Cerebellar nuclear complex (tissue), 1 donor: ENCODE results near the gene GPX3.

Experiments used
- DNase-seq, 2 experiments: peaks; one replicate each; lab custom pipeline; 2025; lab: John Stamatoyannopoulos, UW

GPX3 gene, protein sequence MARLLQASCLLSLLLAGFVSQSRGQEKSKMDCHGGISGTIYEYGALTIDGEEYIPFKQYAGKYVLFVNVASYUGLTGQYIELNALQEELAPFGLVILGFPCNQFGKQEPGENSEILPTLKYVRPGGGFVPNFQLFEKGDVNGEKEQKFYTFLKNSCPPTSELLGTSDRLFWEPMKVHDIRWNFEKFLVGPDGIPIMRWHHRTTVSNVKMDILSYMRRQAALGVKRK

DNA sequence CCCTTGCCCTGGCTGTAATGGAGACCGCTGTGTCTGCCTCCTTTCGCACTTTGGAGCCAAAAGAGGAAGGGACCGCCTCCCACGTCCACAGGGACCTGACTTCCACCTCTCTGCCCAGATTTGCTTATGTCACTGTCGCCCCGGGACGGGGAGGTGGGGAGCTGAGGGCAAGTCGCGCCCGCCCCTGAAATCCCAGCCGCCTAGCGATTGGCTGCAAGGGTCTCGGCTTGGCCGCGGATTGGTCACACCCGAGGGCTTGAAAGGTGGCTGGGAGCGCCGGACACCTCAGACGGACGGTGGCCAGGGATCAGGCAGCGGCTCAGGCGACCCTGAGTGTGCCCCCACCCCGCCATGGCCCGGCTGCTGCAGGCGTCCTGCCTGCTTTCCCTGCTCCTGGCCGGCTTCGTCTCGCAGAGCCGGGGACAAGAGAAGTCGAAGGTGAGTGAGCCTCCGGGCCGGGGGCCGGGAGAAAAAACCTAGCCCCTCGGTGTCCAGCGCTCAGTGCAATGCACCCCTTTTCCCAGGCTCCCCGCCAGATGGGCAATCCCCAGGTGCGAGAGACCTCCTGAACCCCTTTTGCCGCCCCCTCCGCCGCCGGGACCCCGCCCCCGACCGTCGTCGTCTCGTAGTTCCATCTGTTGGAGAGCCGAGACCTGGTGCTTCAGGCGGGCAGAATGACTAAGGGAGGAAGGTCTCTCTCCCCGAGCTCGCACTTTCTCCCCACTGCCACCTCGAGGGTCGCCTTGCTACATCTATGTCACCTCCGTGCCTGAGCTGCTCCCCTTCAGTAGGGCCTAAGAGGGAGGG lies at the start of gene GPX3:
Gene GPX3, plus strand, starts transcription at position 288 of the 807 bp plus-strand sequence. Its CDS starts 64 bp downstream, at position 352.
- DNase-seq = peak; percentile 78 to 91

- DNase-seq = no peak
Measured at GRCh38 chr5:150978590-150978989, 41.8 kb upstream of the GPX3 start.

DNA sequence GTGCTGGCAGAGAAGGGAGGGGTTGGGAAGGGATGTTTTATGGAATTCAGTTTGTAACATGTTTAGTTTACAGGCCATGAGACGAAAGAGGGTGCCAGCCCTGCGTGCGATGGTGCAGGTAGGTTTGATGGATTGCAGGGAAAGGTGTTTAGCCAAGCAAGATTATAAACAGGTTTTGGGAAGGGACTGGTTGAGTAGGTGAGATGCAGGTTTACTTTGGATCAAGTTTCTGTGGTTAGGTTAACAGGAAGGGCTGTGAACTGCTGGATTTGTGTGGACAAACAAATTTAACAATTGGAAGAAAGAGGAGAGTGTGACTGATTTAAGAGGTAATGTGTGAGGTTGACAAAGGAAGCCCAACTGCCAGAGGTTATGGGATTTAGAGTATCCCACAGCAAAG lies 32.6 kb upstream of the GPX3 start:
- no peak for DNase-seq

DNA sequence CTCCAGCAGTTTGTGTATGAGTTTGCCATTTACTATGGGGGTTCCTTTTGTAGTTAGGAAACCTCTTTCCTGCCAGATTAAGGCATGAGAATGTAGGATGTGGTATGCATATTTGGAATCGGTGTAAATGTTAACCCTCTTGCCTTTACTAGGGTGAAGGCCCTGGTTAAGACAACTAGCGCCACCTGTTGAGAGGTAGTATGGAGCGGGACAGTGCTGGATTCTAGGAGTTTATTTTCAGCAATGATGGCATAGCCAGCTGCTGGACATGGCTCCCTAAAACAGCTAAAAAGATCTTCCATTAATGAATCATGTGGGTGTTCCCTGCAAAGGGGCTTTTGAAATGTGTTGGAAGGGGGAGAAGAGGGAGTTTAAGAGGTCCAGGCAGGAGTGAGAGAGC lies 30.7 kb upstream of the GPX3 start:
- no peak for DNase-seq

GRCh38 chr5:150992705-150993104 lies 27.7 kb upstream of the GPX3 start:
- DNase-seq = no peak

DNA sequence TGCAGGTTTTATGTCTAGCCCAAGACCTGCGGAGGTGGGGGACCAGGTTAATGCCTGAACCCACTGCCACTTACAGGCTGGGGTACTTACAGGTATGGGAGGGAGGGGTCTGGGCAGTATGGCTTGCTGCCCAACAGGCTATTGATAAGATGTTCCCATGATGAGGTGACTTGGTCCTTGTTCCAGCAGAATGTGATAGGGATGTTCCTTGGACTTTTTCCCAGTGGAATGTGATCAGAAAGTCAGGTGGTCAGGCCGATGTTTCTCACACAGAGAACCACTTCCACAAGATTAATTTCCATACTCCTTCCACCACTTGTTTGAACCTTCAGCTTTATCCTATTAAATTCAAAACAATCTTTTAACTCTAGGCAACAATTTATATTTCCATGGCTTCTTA lies 27.0 kb upstream of the GPX3 start:
- no peak for DNase-seq

DNA sequence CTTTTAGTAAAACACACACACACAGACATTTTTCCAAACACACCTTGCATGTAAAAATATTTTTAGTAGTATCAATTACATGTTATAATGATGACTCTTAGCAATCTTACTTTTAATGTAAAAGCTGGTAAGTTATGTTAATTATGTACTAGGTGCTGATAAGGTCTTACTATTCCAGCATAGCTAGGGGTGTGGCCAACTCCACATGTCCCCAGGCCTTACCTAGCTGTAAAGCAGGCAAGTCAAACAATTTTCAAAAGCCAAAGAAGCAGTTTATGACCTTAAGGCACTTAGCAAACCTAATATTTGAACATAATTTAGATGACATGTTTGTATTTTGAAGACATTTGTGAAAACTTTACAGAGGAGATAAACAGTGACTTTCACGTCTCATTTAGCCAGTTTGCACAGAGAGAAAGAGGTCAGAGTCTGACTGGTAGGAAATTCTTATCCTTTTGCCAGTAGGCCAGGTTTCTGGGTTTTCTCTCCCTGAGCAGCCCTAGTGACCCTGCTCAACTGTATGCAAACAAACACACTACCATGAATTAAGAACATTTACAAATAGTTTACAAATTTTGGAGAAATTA lies 26.5 kb upstream of the GPX3 start:
- no peak for DNase-seq

- DNase-seq = no peak
Measured at GRCh38 chr5:150999704-151000442, 20.5 kb upstream of the GPX3 start.

GRCh38 chr5:151001436-151001835 lies 19.0 kb upstream of the GPX3 start:
- no peak for DNase-seq

DNA sequence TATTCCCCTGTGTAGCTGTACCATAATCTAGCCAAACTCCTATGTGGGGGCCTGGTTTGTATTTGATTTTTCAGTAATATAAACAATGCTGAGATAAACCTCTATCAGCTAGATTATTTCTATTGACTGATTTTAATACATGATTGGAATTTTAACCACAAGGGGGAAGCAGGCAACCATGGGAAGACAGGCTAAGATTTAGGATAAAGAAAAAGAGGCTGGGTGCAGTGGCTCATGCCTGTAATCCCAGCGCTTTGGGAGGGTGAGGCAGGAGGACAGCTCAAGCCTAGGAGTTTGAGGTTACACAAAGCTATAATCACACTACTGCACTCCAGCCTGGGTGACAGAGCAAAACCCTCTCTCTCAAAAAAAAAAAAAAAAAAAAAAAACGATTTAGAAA lies 18.1 kb upstream of the GPX3 start:
- DNase-seq = no peak

- no peak for DNase-seq
Measured at GRCh38 chr5:151002681-151003502, 17.5 kb upstream of the GPX3 start.

GRCh38 chr5:151003503-151003860 lies 16.9 kb upstream of the GPX3 start:
- no peak for DNase-seq

DNA sequence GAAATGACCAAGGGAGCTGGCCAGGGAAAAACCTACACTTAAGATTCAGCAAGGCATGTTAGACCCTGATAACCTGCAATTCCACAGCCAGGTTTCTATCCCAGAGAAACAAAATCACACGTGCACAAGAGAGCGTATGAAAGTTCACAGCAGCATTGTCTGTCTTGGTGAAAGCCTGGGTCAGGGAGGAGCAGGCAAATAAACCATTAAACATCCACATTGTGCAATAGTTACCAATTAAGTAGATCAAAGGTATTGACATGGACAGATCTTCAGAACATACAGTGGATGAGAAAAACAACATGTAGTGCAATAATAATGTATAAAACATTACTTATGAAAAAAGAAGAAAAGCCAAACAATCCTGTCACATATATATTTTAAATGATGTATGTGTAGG lies 15.9 kb upstream of the GPX3 start:
- DNase-seq = no peak

GRCh38 chr5:151005187-151005949 lies 15.0 kb upstream of the GPX3 start:
- no peak for DNase-seq

GRCh38 chr5:151005950-151006576 lies 14.3 kb upstream of the GPX3 start:
- DNase-seq = no peak

GRCh38 chr5:151006704-151007334 lies 13.6 kb upstream of the GPX3 start:
- no peak for DNase-seq

- DNase-seq = no peak
Measured at GRCh38 chr5:151007430-151008209, 12.8 kb upstream of the GPX3 start.

DNA sequence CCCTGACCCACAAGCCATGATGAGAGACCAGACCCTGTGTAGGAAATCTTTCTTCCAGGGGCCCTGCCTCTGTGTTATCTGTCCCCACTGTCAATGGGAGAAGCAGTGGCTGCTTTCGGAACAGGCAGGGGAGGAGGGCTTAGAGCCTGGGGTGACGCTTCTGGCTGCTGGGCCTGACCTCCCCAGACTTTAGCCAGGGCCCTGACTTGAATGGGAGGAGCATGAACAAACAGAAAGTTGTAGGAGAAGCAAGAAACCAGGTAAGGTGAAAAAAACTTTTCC lies 12.2 kb upstream of the GPX3 start:
- DNase-seq = no peak

GRCh38 chr5:151008906-151009305 lies 11.5 kb upstream of the GPX3 start:
- no peak for DNase-seq
